Fibroblast of skin of scalp (primary cell): ENCODE results near the gene SLFN5.
"Not testable (repeated sequence)": the region's sequence is repeated elsewhere in the genome, so short reads cannot be mapped to it uniquely, and the experiment has no call there.

Experiments used
- DNase-seq: peaks from one replicate; pipeline ENCODE4 v3.0.0-alpha.2; 2013

The SLFN5 gene

DNA sequence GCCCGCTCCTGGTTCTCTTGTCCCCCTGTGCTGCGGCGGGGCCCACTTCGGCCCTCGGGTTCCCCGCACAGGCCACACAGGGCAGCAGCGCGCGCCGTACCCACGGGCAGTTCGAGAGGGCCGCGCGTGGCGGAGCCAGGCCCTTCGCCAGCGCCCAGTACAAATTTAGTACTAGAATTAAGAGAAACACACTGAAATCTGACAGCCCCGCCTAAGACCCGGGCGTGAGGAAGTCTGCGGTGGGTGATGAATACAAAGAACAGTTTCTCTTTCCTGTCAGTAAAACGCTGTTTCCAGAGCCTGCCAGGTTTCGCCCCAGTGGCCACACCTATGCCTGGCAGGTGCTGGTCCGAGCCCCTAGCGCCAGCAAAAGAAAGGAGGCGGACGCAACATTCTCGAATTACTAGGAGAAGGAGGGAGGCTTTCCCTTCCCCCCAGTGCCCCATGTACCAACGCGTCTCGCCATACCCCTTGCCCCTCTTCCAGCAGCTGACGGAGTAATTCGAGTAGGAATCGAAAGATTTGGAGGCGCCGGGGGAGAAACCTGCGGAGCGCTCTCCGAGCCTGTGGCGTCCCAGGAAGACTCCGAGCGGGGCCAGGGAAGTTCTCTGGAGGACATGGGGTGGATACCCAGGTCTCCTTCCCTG, 591 bp upstream of the SLFN5 start:
- DNase-seq = peak; percentile 33

- DNase-seq = peak; percentile 69
Observed at GRCh38 chr17:35243561-35244340, 879 bp downstream of the SLFN5 start.

DNA sequence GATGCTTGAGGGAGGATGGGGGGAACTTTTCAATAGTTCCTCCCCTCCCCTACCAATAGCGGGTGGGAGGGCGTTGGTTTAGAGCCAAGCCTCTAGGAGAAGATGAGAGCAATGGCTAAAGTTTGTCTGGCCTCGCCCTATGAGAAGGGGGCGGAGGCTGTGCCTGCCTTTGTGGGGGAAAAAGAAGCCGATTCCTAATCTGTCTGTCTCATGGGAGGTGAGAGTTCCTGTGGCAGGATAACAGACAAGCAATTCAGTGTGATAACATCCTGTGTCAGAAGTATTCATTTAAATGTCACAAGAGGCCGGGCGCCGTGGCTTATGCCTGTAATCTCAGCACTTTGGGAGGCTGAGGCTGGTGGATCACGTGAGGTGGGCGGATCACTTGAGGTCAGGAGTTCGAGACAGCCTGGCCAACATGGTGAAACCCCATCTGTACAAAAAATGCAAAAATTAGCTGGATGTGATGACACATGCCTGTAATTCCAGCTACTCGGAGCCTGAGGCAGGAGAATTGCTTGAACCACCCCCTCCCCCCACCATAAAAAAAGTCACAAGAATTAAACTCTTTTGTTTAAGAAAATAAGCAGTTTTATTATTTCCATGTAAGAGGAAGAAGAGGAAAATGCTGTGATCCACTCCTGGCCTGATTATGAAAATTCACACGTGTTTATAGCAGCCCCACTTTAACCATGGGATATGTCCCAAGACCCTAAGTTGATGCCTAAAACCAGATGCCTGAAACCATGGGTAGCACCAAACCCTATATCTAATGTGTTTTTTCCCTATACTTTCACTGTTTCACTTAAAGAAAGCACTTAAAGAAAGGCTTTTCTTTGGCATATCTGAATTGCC, 1.7 kb downstream of the SLFN5 start:
- peak; percentile 97 for DNase-seq

DNA sequence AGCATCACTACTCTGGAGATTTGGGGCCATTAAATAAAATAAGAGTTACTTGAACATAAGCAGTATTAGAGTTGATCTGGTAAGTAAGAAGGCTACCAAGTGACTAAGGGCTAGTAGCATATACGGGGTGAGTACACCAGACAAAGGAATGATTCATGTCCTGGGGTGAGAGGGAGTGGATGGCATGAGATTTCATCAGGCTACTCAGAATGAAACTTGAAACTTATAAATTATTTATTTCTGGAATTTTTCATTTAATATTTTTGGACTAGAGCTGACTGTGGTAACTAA, 2.3 kb downstream of the SLFN5 start:
- DNase-seq = peak; percentile 98

GRCh38 chr17:35252651-35253050, 9.8 kb downstream of the SLFN5 start:
- no peak for DNase-seq

DNA sequence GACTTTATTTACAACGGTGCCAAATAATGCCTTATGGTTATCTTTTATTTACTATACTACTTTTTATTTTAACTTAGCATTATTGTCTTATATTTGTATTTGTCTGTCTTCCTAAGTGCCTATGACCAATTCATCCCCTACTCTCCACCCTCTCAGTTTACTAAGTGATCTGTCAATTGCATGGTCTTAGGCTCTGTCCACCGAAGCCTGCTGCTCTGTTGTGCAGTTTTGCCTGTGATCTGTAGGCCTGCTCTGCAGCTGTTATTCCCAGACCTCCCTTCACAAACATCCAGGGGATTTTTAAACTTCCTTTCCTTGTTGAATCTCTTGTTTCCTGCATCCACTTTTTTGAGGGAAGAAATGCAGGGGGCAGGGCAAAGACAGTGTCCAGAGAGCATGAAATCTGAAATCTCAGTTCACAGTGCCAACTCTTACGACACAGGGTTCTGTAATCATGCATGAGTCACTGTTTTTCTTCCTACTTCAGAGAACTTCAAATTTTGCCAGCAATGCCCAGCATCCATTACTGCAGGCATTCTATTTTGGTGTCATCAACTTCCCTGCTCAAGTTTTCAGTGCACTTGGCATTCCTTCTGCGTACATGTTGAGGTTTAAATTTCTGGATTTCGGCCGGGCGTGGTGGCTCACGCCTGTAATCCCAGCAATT, 11.4 kb downstream of the SLFN5 start:
- peak; percentile 94 for DNase-seq

DNA sequence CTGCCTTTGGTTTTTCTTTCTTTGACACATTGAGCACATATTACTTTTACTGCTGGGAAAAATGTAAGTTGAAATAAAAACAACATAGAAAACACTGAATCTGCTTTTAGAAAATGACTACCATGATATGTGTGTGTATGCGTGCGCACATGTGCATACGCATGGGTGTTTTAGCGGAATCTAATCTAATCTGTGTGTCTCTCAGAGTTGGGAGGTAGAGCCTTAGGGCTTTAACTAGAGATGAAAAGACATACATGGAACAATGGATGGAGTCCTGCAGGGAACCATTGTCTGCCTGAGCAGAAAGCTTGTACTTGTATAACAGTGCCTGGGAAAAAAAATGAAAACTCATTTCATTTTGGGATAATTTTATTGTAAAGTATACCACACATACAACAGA, 12.4 kb downstream of the SLFN5 start:
- DNase-seq = no peak

DNA sequence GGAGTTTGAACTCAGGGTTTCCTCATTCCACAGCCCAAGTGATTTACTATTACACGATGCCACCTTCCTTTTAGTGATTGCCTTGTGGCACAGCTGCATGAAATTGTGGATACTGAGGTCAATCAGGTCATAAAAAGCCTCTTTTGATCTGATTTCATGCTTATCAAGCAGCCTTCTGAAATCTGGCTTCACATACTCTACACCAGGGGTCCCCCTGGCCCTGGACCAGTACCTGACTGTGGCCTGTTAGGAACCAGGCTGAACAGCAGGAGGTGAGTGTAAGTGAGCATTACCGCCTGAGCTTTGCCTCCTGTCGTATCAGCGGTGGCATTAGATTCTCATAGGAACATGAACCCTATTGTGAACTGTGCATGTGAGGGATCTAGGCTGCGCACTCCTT, 13.8 kb downstream of the SLFN5 start:
- DNase-seq = no peak

- DNase-seq = peak; percentile 39
Observed at GRCh38 chr17:35257208-35257659, 14.4 kb downstream of the SLFN5 start.

- DNase-seq = no peak
Observed at GRCh38 chr17:35259001-35259400, 16.1 kb downstream of the SLFN5 start.

- no peak for DNase-seq
Observed at GRCh38 chr17:35265071-35265470, 22.2 kb downstream of the SLFN5 start.

- DNase-seq = no peak
Observed at GRCh38 chr17:35265566-35266141, 22.8 kb downstream of the SLFN5 start.

DNA sequence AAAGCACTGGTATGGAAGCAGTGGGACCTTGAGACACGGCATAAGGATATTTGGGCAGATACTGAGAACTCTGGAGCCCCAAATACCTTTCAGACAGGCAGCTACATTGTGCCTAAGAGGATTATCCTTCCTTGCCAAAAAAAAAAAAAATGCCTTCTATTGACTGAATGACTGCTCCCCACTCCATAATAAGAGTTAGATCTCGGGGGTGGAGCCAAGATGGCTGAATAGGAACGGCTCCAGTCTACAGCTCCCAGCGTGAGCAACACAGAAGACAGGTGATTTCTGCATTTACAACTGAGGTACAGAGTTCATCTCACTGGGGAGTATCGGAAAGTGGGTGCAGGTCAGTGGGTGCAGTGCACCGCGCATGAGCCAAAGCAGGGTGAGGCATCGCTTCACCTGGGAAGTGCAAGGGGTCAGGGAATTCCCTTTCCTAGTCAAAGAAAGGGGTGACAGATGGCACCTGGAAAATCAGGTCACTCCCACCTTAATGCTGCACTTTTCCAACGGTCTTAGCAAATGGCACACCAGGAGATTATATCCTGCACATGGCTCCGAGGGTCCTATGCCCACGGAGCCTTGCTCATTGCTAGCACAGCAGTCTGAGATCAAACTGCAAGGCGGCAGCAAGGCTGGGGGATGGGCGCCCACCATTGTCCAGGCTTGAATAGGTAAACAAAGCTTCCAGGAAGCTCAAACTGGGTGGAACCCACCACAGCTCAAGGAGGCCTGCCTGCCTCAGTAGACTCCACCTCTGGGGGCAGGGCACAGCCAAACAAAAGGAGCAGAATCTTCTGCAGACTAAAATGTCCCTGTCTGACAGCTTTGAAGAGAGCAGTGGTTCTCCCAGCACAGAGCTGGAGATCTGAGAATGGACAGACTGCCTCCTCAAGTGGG, 31.5 kb downstream of the SLFN5 start:
- DNase-seq = not testable (repeated sequence)

DNA sequence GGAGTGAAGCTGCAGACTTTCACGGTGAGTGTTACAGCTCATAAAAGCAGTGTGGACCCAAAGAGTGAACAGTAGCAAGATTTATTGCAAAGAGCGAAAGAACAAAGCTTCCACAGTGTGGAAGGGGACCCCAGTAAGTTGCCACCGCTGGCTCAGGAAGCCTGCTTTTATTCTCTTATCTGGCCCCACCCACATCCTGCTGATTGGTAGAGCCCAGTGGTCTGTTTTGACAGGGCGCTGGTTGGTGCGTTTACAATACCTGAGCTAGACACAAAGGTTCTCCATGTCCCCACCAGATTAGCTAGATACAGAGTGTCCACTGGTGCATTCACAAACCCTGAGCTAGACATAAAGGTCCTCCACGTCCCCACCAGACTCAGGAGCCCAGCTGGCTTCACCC, 35.6 kb downstream of the SLFN5 start:
- not testable (repeated sequence) for DNase-seq

DNA sequence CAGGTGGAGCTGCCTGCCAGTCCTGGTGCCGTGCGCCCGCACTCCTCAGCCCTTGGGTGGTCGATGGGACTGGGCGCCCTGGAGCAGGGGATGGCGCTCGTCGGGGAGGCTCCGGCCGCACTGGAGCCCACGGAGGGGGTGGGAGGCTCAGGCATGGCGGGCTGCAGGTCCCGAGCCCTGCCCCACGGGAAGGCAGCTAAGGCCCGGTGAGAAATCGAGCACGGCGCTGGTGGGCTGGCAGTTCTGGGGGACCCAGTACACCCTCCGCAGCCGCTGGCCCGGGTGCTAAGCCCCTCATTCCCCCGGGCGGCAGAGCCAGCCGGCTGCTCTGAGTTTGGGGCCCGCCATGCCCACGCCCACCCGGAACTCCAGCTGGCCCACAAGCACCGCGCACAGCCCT, 36.0 kb downstream of the SLFN5 start:
- DNase-seq = not testable (repeated sequence)

- DNase-seq = no peak
Observed at GRCh38 chr17:35283767-35284166, 40.9 kb downstream of the SLFN5 start.

- no peak for DNase-seq
Observed at GRCh38 chr17:35284955-35285354, 42.1 kb downstream of the SLFN5 start.

DNA sequence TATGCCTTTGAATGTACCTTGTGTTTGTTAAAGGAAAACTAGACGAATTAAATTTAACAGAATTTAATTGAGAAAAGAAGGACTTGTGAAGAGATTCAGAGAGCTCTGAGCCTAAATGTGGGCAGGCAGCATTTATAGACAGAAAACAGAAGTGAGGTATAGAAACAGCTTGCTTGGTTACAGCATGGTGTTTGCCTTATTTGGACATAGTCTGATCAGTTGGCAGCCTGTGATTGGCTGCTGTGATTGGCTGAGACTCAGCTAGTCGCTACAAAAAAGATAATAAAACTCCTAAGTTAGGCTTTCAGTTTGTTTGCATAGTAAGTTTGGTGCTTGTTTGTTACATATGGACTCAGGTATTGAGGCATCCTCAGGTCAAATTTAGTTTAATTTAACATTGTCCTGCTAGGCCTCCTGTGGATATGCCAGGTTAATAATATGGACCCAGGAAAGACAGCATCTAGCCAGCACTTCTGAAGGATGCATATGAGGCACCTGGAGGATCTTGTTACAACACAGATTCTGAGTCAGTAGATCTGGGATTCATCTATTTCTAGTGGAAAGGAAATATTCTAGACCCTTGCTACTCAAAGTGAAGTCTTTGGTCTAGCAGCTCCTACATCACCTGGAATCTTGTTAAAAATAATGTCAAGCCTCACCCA, 43.4 kb downstream of the SLFN5 start:
- DNase-seq = no peak

GRCh38 chr17:35287286-35287811, 44.5 kb downstream of the SLFN5 start:
- DNase-seq = no peak

DNA sequence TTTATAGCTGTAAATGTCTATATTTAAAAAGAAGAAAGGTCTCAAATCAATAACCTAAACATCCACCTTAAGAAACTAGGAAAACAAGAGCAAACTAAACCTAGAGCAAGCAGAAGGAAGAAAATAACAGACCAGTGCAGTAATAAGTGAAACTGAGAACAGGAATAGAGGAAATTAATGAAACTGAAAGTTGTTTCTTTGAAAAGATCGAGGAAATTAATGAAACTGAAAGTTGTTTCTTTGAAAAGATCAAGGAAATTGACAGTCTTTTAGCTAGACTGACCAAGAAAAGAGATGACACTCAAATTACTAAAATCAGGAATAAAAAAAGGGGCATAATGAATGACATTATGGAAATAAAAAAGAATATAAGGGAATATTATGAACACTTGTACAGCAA, 46.4 kb downstream of the SLFN5 start:
- DNase-seq = no peak

- DNase-seq = peak; percentile 80
Observed at GRCh38 chr17:35291802-35292201, 48.9 kb downstream of the SLFN5 start.
